Stimulated activated CD8-positive, alpha-beta memory T cell treated with anti-CD3 and anti-CD28 coated beads, Interleukin-15, amount 100 ng/mL, for 24 hours (primary cell): Measurements from ENCODE around the gene PNPLA6.

Experiments
- DNase-seq: peaks from one replicate; pipeline ENCODE4 v3.0.0-alpha.2; 2020; ENCODE audit warnings: low read depth

The PNPLA6 gene

DNA sequence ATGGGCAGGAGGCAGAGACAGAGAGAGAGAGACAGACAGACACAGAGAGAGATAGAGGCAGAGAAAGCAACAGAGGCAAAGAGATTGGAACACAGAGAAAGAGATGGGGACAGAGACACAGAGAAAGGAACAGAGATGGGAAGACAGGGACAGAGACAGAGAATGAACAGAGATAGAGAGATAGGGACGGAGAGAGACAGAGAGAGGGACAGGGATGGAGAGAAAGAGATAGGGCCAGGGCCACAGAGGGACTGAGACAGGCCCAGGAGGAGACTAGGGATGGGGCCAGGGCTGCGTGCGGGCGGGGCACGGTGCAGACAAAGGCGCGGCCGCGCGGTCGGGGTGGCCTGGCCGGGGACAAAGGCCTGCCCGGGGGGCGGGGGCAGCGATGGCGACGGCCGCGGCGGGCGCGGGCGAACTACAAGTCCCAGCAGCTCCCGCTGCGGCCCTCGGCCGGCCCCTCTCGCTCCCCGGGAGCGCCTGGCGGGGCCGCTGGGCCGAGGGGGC is 19.8 kb upstream of the PNPLA6 start, which contains the start of gene ZNF358:
Gene ZNF358 (plus strand): TSS at position 459 of the 507 bp plus-strand sequence. CDS start 3,140 bp downstream, outside the sequence.
- DNase-seq = no peak

DNA sequence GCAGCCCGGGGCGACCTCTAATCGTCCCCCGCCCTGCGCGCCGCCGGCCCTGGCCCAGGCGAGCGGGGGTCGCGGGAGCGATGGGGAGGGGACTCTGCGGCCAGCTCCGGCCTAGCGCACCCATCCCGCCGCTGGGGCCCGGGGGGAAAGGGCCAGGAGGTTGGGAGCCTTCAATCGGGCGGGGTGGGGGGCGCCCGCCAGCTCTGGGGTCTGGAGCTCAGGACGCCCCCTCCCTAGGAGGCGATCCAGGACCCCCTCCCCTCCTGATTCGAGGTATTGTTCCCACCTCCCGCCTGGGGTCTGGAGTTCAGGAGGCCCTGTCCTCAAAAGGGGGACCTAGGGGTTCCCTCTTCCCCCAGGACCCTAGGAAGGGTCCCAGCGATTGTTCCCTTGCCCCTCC is 19.2 kb upstream of the PNPLA6 start:
- DNase-seq = no peak

DNA sequence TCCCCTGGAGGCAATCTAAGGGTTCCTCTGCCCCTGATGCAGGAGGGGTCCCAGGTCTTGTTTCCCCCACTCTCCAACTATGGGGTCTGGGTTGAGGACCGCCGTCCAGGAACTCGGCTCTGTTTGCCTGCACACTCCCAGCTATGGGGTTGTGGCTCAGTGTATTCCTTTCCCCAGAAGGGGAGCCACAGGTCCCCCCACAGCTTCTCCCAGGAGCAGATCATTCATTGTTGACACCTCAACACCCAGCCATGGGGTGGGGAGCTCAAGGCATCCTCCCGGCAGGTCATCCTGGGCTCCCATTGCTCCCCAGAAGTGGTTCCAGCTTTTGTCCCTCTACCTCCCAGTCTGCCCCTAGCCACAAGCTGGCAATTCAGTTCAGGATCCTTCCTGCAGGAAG is 18.6 kb upstream of the PNPLA6 start:
- DNase-seq = no peak

DNA sequence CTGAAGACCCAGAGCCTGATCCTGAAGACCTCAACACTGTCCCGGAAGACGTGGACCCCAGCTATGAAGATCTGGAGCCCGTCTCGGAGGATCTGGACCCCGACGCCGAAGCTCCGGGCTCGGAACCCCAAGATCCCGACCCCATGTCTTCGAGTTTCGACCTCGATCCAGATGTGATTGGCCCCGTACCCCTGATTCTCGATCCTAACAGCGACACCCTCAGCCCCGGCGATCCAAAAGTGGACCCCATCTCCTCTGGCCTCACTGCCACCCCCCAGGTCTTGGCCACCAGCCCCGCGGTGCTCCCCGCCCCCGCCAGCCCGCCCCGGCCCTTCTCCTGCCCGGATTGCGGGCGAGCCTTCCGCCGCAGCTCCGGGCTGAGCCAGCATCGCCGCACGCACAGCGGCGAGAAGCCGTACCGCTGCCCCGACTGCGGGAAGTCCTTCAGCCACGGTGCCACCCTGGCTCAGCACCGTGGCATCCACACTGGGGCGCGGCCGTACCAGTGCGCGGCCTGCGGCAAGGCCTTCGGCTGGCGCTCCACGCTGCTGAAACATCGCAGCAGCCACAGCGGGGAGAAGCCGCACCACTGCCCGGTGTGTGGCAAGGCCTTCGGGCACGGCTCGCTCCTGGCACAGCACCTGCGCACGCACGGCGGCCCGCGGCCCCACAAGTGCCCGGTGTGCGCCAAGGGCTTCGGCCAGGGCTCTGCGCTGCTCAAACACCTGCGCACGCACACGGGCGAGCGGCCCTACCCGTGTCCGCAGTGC is 16.0 kb upstream of the PNPLA6 start:
- no peak for DNase-seq

DNA sequence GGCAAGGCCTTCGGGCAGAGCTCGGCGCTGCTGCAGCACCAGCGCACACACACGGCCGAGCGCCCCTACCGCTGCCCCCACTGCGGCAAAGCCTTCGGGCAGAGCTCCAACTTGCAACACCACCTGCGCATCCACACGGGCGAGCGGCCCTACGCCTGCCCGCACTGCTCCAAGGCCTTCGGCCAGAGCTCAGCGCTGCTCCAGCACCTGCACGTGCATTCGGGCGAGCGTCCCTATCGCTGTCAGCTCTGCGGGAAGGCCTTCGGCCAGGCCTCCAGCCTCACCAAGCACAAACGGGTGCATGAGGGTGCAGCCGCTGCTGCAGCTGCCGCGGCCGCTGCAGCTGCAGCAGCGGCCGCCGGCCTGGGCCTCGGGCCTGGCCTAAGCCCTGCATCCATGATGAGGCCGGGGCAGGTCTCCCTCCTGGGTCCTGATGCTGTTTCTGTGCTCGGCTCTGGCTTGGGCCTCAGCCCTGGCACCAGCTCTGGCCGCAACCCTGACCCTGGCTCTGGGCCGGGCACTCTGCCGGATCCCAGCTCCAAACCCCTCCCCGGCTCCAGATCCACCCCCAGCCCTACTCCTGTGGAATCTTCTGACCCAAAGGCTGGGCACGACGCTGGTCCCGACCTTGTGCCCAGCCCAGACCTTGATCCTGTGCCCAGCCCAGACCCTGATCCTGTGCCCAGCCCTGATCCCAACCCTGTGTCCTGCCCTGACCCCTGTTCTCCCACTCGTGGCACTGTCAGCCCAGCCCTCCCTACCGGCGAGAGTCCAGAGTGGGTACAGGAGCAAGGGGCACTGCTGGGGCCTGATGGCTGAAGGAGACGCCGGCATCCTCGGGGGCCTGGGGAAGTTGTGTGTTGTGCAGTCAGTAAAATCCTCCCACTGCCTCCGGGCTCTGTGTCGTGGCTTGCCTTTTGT is 15.1 kb upstream of the PNPLA6 start:
- no peak for DNase-seq

DNA sequence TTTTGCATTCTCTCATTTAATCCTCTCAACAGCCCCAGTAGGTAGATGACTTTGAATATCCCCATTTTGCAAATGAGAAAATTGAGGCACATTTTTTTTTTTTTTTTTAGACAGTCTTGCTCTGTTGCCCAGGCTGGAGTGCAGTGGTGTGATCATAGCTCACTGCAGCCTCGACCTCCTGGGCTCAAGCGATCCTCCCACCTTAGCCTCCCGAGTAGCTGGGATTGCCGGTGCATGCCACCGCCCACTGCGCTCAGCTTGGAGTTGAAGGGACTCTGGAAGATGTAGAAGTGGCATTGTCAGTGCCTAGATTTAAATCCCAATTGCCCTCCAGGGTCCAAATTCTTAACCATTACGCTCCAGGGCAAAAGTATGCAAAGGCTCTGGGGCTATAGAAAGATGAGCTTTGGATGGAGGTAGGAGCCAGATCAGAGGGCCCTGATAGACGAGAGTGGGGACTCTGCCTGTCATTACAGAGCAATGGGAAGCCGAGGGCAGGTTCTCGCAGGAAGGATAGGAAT is 13.9 kb upstream of the PNPLA6 start:
- DNase-seq = no peak

DNA sequence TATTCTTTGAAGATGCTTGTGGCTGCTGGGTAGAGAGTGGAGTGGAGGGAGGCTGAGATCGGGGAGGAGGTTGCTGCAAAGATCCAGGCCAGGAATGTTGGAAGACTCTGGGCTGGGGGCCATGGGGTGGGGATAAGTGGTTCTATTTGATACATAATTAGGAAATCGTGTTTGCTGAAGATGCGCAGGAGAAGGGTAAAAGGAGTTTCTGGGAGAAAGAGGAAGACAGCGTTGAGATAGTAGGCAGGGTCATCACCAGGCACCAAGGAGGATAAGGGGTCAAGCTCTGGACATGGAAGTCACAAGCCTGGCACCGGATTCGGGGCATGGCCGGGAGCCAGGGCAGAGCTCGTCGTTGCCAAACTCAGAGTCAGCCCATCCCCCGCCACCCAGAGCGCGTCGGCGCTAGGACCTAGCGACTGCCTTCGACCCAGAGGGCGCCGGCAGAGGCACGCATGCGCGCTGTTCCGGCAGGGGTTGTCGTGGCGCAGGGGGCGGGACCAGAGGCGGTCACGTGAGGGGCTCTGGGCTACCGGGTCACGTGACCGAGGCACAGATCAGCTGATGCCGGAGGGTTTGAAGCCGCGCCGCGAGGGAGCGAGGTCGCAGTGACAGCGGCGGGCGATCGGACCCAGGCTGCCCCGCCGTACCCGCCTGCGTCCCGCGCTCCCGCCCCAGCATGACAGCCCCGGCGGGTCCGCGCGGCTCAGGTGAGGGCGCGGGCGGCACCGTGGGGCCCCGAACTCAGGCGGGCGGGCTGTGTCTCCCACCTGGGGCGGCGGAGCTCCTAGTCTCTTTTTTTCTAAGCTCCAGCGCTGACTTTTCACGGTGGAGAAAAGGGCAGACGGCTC is 13.2 kb upstream of the PNPLA6 start, which contains the start of gene MCOLN1:
Gene MCOLN1 (plus strand): TSS at position 553 of the 851 bp plus-strand sequence. CDS start 127 bp downstream, at position 680.
- DNase-seq = peak; percentile 99

DNA sequence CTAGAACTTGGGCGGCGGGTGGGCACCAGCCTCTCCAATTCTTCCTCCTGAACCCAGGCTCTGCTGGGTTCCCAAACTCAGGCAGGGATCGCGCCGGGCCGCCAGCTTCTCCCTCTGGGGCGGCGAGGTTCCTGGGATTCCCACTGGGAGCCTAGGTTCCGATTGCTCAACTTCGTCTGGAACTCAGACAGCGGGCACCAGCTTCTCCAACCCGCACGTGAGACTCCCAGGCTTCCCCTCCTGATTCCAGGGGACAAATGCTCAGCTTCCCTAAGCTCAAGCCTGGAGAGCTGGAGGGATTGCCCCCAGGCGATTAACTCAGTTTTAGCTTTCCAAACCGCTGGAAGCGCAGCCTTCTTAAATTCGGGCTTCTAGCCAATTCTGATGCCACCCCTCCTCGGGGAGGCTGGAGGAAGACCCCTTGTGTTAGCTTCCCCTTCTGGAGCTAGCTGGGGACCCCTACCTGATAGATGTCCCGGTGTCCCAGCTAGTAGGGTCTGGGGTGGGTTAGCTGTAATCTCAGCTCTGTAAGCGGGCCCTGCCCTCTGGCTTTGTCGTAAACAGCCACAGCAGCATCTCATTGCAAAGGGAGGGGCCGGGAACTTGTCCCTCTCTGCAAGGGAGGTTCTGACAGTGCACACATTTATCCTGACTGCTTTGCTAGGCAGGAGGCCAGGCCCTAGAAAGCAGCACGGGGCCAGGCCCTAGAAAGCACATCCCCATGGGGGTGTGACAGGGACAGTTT is 12.4 kb upstream of the PNPLA6 start:
- DNase-seq = no peak

DNA sequence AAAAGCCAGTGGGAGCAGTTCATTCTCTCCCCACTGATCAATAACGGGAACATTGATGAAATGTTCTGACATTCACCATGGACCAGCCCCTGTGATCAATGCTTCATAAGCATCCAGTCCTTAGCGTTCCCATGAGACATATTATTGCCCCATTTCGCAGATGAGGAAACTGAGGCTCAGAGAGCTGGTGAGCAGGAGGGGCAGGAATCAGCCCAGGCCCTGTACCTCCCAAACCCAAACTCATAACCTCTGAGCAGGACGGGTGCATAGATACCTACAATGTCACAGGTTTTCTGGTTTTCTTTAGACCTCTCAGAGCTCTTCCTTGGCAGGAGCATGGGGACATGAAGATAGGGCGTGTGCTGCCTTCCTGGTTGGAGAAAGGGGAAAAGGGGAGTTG is 11.0 kb upstream of the PNPLA6 start:
- no peak for DNase-seq

DNA sequence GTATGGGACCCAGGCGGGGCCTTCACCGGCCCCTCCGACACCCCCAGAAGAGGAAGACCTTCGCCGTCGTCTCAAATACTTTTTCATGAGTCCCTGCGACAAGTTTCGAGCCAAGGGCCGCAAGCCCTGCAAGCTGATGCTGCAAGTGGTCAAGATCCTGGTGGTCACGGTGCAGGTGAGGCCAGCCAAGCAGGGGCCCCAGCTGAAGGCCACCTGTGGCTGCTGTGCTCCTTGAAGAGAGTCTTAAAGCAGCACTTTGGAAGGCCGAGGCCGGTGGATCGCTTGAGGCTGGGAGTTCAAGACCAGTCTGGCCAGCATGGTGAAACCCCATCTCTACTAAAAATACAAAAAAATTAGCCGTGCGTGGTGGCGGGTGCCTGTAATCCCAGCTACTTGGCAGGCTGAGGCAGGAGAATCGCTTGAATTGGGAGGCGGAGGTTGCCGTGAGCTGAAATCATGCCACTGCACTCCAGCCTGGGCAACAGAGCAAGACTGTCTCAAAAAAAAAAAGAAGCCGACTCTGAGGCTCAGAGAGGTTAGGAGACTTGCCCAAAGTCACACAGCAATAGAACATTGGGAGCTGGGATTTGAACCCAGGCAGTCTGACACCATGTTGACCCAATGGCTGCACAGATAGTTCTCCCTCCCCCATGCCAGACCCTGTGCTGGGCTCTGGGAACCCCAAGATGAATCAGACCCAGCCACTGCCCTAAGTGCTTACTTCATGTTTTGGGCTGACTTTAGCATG is 10.4 kb upstream of the PNPLA6 start:
- no peak for DNase-seq

DNA sequence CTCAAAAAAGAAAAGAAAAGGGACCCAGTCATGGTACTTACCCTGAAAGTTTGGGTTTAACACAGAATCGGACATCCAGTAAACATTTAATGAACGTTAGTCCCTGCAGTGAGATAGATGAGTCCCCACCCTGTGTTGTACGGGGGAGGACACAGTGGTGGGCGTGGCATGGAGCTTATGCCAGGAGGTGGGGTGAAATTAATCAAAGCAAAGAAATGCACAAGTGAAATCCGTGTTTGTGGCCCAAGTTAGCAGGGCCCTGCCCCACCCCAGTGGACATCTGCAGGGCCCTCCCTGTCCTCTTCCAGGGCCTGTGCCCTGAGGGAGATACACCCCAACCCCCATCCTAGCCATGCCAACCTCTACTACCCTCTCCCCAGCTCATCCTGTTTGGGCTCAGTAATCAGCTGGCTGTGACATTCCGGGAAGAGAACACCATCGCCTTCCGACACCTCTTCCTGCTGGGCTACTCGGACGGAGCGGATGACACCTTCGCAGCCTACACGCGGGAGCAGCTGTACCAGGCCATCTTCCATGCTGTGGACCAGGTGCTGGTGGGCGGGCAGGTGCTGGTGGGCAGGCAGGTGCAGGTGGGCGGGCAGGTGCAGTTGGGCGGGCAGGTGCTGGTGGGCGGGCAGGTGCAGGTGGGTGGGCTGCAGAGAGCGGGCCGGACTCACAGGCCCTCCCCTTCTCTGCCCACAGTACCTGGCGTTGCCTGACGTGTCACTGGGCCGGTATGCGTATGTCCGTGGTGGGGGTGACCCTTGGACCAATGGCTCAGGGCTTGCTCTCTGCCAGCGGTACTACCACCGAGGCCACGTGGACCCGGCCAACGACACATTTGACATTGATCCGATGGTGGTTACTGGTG is 9.2 kb upstream of the PNPLA6 start:
- DNase-seq = no peak

DNA sequence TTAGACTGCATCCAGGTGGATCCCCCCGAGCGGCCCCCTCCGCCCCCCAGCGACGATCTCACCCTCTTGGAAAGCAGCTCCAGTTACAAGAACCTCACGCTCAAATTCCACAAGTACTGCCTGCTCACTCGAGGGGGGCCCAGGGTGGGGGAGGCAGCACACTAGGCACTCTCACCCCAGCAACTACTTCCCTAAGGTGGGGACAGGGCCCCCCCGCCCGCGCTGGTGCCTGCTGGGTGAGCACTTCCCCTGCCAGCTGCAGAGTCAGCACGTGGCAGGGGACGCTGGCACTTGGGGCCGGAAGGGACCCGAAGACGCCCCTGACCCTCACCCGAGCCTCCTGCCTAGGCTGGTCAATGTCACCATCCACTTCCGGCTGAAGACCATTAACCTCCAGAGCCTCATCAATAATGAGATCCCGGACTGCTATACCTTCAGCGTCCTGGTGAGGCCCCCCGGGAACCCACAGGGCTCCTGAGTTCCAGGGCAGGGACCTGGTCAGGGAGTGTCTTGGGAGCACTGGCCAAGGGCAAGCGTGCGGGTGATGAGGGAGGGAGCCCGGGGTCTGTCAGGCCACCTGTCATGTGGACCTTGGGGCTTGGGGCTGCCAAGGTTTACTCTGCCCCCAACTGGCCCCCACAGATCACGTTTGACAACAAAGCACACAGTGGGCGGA is 7.9 kb upstream of the PNPLA6 start:
- no peak for DNase-seq

DNA sequence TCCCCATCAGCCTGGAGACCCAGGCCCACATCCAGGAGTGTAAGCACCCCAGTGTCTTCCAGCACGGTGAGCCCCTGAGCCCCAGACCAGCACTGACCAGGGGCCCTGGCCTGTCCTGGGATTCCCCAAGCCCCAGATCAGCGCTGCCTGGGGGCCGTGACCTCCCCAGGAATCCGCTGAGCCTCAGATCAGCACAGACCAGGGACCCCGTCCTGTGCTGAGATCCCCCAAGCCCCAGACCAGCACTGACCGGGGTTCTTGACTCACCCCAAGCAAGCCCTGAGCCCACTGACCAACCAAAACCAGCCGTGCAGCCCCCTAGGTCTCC is 7.4 kb upstream of the PNPLA6 start:
- DNase-seq = no peak

DNA sequence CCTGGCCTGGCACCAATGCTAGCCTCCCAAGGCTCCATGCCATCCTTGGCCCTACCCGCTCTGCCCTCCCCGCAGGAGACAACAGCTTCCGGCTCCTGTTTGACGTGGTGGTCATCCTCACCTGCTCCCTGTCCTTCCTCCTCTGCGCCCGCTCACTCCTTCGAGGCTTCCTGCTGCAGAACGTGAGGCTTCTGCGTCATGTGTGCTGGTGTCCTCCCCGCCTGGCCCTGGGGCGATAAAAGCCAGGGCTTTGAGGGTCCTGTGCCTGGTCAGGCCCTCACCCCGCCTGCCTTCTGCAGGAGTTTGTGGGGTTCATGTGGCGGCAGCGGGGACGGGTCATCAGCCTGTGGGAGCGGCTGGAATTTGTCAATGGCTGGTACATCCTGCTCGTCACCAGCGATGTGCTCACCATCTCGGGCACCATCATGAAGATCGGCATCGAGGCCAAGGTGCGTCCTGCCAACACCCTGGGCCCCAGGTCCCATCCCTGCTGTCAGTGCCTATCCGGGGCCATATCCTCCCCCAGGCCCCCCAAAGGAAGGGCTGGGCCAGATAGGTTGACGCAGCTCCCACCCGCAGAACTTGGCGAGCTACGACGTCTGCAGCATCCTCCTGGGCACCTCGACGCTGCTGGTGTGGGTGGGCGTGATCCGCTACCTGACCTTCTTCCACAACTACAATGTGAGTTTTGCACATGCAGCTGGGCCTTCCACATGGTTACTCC is 6.8 kb upstream of the PNPLA6 start:
- no peak for DNase-seq

DNA sequence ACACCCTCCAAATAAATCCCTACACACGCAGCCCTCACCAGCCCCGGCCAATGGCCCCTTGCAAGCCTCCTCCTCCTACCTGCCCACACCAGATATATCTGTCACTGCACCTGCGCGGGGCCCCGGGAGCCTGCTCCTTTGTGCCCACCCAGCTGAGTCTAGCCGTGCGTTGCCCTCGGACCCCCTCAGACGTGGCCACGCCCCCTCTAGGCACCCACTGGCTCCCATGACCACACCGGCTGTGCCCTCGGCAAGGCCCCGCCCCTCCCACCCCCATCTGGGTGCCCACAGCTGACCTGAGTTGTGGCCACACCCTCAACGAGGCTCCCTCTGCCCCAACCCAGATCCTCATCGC is 6.3 kb upstream of the PNPLA6 start:
- DNase-seq = no peak

DNA sequence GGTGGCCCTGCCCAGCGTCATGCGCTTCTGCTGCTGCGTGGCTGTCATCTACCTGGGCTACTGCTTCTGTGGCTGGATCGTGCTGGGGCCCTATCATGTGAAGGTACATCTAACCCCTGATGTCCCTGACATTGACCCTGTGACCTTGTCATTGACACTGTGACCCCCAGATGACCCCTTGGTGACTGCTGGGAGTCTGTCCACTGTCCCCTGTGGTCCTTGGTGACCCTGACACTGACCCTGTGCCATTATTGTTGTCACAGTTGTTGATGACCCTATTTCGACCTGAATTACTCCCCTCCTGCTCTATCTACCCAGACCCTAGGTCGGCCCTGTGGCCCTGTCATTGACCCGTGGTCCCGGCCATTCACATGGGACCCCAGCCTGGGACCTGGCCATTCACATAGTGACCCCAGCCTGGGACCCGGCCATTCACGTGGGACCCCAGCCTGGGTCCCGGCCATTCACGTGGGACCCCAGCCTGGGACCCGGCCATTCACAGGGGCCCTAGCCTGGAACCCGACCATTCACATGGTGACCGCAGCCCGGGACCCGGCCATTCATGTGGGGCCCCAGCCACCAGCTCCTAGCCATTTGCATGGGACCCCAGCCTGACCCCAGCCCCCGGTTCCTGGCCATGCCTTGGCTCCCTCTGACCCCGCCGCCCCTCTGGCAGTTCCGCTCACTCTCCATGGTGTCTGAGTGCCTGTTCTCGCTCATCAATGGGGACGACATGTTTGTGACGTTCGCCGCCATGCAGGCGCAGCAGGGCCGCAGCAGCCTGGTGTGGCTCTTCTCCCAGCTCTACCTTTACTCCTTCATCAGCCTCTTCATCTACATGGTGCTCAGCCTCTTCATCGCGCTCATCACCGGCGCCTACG is 5.7 kb upstream of the PNPLA6 start:
- DNase-seq = no peak

DNA sequence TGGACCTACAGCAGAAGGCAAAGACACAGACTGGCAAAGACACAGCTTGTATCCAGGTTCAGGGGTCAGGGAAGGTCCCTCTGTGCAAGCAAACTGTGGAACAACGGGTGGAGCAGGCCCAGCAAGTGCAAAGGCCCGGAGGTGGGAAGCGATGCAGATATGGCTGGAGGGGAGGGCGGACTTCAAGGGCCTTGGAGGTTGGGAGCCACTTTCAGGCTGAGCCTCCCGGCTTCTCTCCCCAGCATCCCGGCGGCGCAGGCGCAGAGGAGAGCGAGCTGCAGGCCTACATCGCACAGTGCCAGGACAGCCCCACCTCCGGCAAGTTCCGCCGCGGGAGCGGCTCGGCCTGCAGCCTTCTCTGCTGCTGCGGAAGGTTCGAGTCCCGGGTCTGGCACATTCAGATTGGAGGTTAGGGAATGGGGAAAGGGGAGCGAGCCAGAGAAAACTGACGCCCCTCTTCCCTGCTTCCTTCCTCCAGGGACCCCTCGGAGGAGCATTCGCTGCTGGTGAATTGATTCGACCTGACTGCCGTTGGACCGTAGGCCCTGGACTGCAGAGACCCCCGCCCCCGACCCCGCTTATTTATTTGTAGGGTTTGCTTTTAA is 2.1 kb upstream of the PNPLA6 start:
- no peak for DNase-seq
